Activated CD8-positive, alpha-beta memory T cell treated with anti-CD3 and anti-CD28 coated beads for 1 hour (primary cell): ENCODE results near the gene UNKL.

Source experiments
- DNase-seq, 2 donors: peaks; one replicate each; pipeline ENCODE4 v3.0.0-alpha.2; 2020; ENCODE audit warnings: low read depth in 1 of 2; ENCODE audit errors: extremely low read depth in 1 of 2

Gene UNKL

GRCh38 chr16:1313721-1314369 lies 100.7 kb downstream of the UNKL start:
- no peak for DNase-seq
